CD4-positive, alpha-beta T cell (primary cell): Measurements from ENCODE around the gene PIANP. TPM values are rescaled to one million over a fixed set of nuclear protein-coding genes. Genes with fewer than 3 reads are reported as not detected.

Experiments
- ATAC-seq: fragments of 200-7000 bp; cut with Tn5 transposase; one replicate; pipeline ENCODE4 v1.10.0; 2022; ENCODE audit warnings: mild to moderate bottlenecking; ENCODE audit not compliant: poor library complexity
- CTCF ChIA-PET: fragments of 350-600 bp; sonication (Branson Sonifier 250); formaldehyde crosslinking; loops from one replicate; lab custom pipeline; 2021; ENCODE audit warnings: antibody characterized with exemption, inconsistent platforms; lab: Charles Lee
- POLR2A ChIA-PET: fragments of 350-600 bp; sonication (Branson Sonifier 250); formaldehyde crosslinking; loops from one replicate; lab custom pipeline; 2021; ENCODE audit warnings: antibody characterized with exemption, inconsistent platforms; lab: Charles Lee
- DNase-seq, 14 experiments: peaks; one replicate each; pipeline ENCODE4 v3.0.0-alpha.2; 2013 to 2020; ENCODE audit warnings: mixed read lengths in 2 of 14
- H3K27ac ChIP-seq, 2 donors: one replicate each; pipeline versions ENCODE4 v1.5.1 to v1.7.0; 2013; ENCODE audit warnings: low read length in 2 of 2, low read depth in 1 of 2, mild to moderate bottlenecking in 1 of 2
- H3K27me3 ChIP-seq, 2 experiments: 1 replicate in 1 of 2; 2 replicates in 1 of 2; pipeline versions ENCODE4 v1.6.1 to v1.7.0; 2013; ENCODE audit warnings: low read length in 2 of 2, control low read depth in 1 of 2, mild to moderate bottlenecking in 1 of 2, moderate library complexity in 1 of 2; ENCODE audit not compliant: insufficient read depth in 2 of 2, control insufficient read depth in 1 of 2
- H3K36me3 ChIP-seq: one replicate; pipeline ENCODE4 v1.6.1; 2013; ENCODE audit warnings: low read length, control low read depth; ENCODE audit not compliant: insufficient read depth
- H3K4me1 ChIP-seq: one replicate; pipeline ENCODE4 v1.6.1; 2013; ENCODE audit warnings: low read length, control low read depth; ENCODE audit not compliant: insufficient read depth
- H3K4me3 ChIP-seq: one replicate; pipeline ENCODE4 v1.5.1; 2013; ENCODE audit warnings: mild to moderate bottlenecking, low read length, moderate library complexity
- H3K9me3 ChIP-seq, 2 experiments: 1 replicate in 1 of 2; 2 replicates in 1 of 2; pipeline versions ENCODE4 v1.6.1 to v1.7.0; 2013; ENCODE audit warnings: low read length in 2 of 2, mild to moderate bottlenecking in 2 of 2, control low read depth in 1 of 2, moderate library complexity in 1 of 2; ENCODE audit not compliant: control insufficient read depth in 1 of 2, insufficient read depth in 1 of 2
- H3K27ac Mint-ChIP-seq: one replicate; pipeline ENCODE4 v1.8.0; 2020; ENCODE audit warnings: mixed read lengths
- H3K27me3 Mint-ChIP-seq: one replicate; pipeline ENCODE4 v1.8.0; 2021; ENCODE audit warnings: mixed read lengths
- H3K36me3 Mint-ChIP-seq: one replicate; pipeline ENCODE4 v1.8.0; 2021; ENCODE audit warnings: low read depth, mixed read lengths
- H3K4me1 Mint-ChIP-seq: one replicate; pipeline ENCODE4 v1.8.0; 2021; ENCODE audit warnings: low read depth, mixed read lengths
- H3K4me3 Mint-ChIP-seq: one replicate; pipeline ENCODE4 v1.8.0; 2020; ENCODE audit warnings: mild to moderate bottlenecking, mixed read lengths
- H3K9me3 Mint-ChIP-seq: one replicate; pipeline ENCODE4 v1.8.0; 2020; ENCODE audit warnings: mixed read lengths
- CTCF ChIP-seq: fragments of 200-600 bp; IDR thresholded peaks from one replicate; pipeline ENCODE4 v1.8.0; 2022; ENCODE audit warnings: antibody characterized with exemption, mild to moderate bottlenecking
- intact Hi-C, 2 experiments: fragments of 100-400 bp; cut with DNase I in 1 of 2; cut with micrococcal nuclease in 1 of 2; formaldehyde crosslinking; loops; one replicate each; pipeline versions ENCODE4 v1.15.1 to v1.9.0; 2023 to 2025; cut with DNase I, micrococcal nuclease
- total RNA-seq, 174 experiments: library from RNA in 2 of 174; stranded (reverse) in 2 of 174; gene quantifications; one replicate each; pipeline ENCODE4 v1.2.3 and lab custom pipeline; 2021 to 2026

The PIANP gene
- total RNA-seq, 2 experiments from 2014 or later: 0.87 to 0.99 TPM

- no peak overlapping the region for H3K4me3 ChIP-seq
- Mint-ChIP-seq H3K4me1 (peaks cover 15% of the 10 kb centered on the region), H3K9me3 (no peaks in the 10 kb centered on the region), H3K4me3 (no peak overlapping the region), H3K27me3 (no peaks in the 10 kb centered on the region), H3K27ac (no peak overlapping the region), H3K36me3 (peaks cover 18% of the 10 kb centered on the region)
- no peak for TF ChIP-seq CTCF
- intact Hi-C loops: no loop called here
- no peak for ATAC-seq
- H3K27ac ChIP-seq: no peak overlapping the region
- peaks cover 5% of the 10 kb centered on the region for H3K36me3 ChIP-seq
- peaks cover 10 to 14% of the 10 kb centered on the region in 2 experiments for H3K9me3 ChIP-seq
- ChIA-PET POLR2A (no interaction called here), CTCF (no interaction called here)
- H3K4me1 ChIP-seq: peaks cover 12% of the 10 kb centered on the region
- DNase-seq: peak in 1 of 14 experiments; percentile 46
- no peaks in the 10 kb centered on the region for H3K27me3 ChIP-seq
Measured at GRCh38 chr12:6644903-6645302, 55.7 kb downstream of the PIANP start.

- peaks cover 12% of the 10 kb centered on the region for H3K4me1 ChIP-seq
- peaks cover 15% of the 10 kb centered on the region for H3K4me1 Mint-ChIP-seq
- H3K4me3 ChIP-seq: no peak overlapping the region
- H3K4me3 Mint-ChIP-seq: no peak overlapping the region
- H3K27me3 Mint-ChIP-seq: no peaks in the 10 kb centered on the region
- no peaks in the 10 kb centered on the region for H3K9me3 Mint-ChIP-seq
- ChIA-PET POLR2A (no interaction called here), CTCF (no interaction called here)
- intact Hi-C loops: no loop called here
- ATAC-seq (no peak), DNase-seq (peak in 2 of 14 experiments; percentile 54 to 55)
- H3K27ac ChIP-seq: no peak overlapping the region
- H3K27ac Mint-ChIP-seq: no peak overlapping the region
- peaks cover 10 to 14% of the 10 kb centered on the region in 2 experiments for H3K9me3 ChIP-seq
- no peaks in the 10 kb centered on the region for H3K27me3 ChIP-seq
- H3K36me3 Mint-ChIP-seq: peaks cover 18% of the 10 kb centered on the region
- no peak for TF ChIP-seq CTCF
- H3K36me3 ChIP-seq: peaks cover 4% of the 10 kb centered on the region
Measured at GRCh38 chr12:6644257-6644596, 56.4 kb downstream of the PIANP start.

Other genes with a start within 250 kb of the PIANP start
- gene TAPBPL, start 248.8 kb downstream of the PIANP start, total RNA-seq: 10 to 100 TPM; 14.7 to 15.8 TPM
- gene VAMP1, start 230.1 kb downstream of the PIANP start, total RNA-seq: 10 to 100 TPM; 84.8 to 87.7 TPM
- gene MRPL51, start 207.6 kb downstream of the PIANP start, total RNA-seq: 10 to 100 TPM; 15.1 to 16.7 TPM
- 10 to 100 TPM; 13.7 to 14.9 TPM for gene NCAPD2, start 206.7 kb downstream of the PIANP start, total RNA-seq
- 100 to 1,000 TPM; 498 to 508 TPM for gene GAPDH, start 166.3 kb downstream of the PIANP start, total RNA-seq
- 10 to 100 TPM; 21.6 to 21.9 TPM for gene IFFO1, start 144.8 kb downstream of the PIANP start, total RNA-seq
- gene NOP2, start 132.5 kb downstream of the PIANP start, total RNA-seq: 10 to 100 TPM; 75.3 to 76.8 TPM
- 100 to 1,000 TPM; 288 to 292 TPM for gene CHD4, start 93.4 kb downstream of the PIANP start, total RNA-seq
- 1 to 10 TPM; 2.8 to 3.0 TPM for gene LPAR5, start 64.9 kb downstream of the PIANP start, total RNA-seq
- under 1 TPM; 0.58 to 0.95 TPM for gene ACRBP, start 53.4 kb downstream of the PIANP start, total RNA-seq
- 10 to 100 TPM; 13.8 to 17.4 TPM for gene ING4, start 37.7 kb downstream of the PIANP start, total RNA-seq
- 10 to 100 TPM; 67.6 TPM for gene ZNF384, start 11.4 kb downstream of the PIANP start, total RNA-seq
- gene COPS7A, start 23.2 kb upstream of the PIANP start, total RNA-seq: 1 to 10 TPM; 9.4 to 9.6 TPM
- 100 to 1,000 TPM; 114 to 121 TPM for gene MLF2, start 52.3 kb upstream of the PIANP start, total RNA-seq
- 1 to 10 TPM; 1.5 to 1.9 TPM for gene PTMS, start 65.5 kb upstream of the PIANP start, total RNA-seq
- gene LAG3, start 71.7 kb upstream of the PIANP start, total RNA-seq: 1 to 10 TPM in 1 of 2 experiments, under 1 TPM in 1; 0.82 to 1.4 TPM
- gene CD4, start 88.7 kb upstream of the PIANP start, total RNA-seq: 100 to 1,000 TPM; 134 to 136 TPM
- not detected for gene GPR162, start 121.0 kb upstream of the PIANP start, total RNA-seq
- 1 to 10 TPM; 2.5 to 4.1 TPM for gene P3H3, start 127.6 kb upstream of the PIANP start, total RNA-seq
- under 1 TPM; 0.75 to 0.85 TPM for gene GNB3, start 140.1 kb upstream of the PIANP start, total RNA-seq
- gene CDCA3, start 150.5 kb upstream of the PIANP start, total RNA-seq: under 1 TPM; 0.80 to 0.89 TPM
- 10 to 100 TPM; 31.8 to 33.4 TPM for gene USP5, start 151.3 kb upstream of the PIANP start, total RNA-seq
- 10 to 100 TPM; 46.8 to 48.7 TPM for gene TPI1, start 166.7 kb upstream of the PIANP start, total RNA-seq
- gene SPSB2, start 172.5 kb upstream of the PIANP start, total RNA-seq: 1 to 10 TPM; 3.2 to 3.3 TPM
- 1 to 10 TPM; 3.2 to 4.7 TPM for gene LRRC23, start 204.0 kb upstream of the PIANP start, total RNA-seq
- gene ENO2, start 213.8 kb upstream of the PIANP start, total RNA-seq: 100 to 1,000 TPM in 1 of 2 experiments, 10 to 100 TPM in 1; 85.6 to 103 TPM
- 10 to 100 TPM; 28.7 to 29.6 TPM for gene ATN1, start 227.1 kb upstream of the PIANP start, total RNA-seq
- not detected for gene RNU7-1, start 243.0 kb upstream of the PIANP start, total RNA-seq
- gene C12orf57, start 243.2 kb upstream of the PIANP start, total RNA-seq: 100 to 1,000 TPM; 305 to 311 TPM